ENCODE data around the gene TTC9.

The TTC9 gene

GRCh38 chr14:70716958-70717357, 75.2 kb downstream of the TTC9 start:
- H3K27ac ChIP-seq (ENCODE audit: low read depth, low read length, severe bottlenecking): no peak overlapping the region
- H3K4me3 ChIP-seq (ENCODE audit: extremely low read depth, insufficient read depth, low read length, poor library complexity, severe bottlenecking): no peak overlapping the region
- peaks cover 3% of the 10 kb centered on the region for H3K4me1 ChIP-seq (ENCODE audit: control insufficient read depth, insufficient read depth, low read length, poor library complexity, severe bottlenecking)
- WGBS, 2 experiments (ENCODE audit: insufficient coverage in 2 of 2): no CpG with 5 or more reads among the region's 1 CpG
- H3K36me3 ChIP-seq (ENCODE audit: control insufficient read depth, insufficient read depth, low read length): no peaks in the 10 kb centered on the region
- no peaks in the 10 kb centered on the region for H3K9me3 ChIP-seq (ENCODE audit: control insufficient read depth, low read length)

- H3K9me3 ChIP-seq (ENCODE audit: control insufficient read depth, low read length): no peaks in the 10 kb centered on the region
- H3K4me3 ChIP-seq (ENCODE audit: extremely low read depth, insufficient read depth, low read length, poor library complexity, severe bottlenecking): no peak overlapping the region
- H3K27ac ChIP-seq (ENCODE audit: low read depth, low read length, severe bottlenecking): no peak overlapping the region
- no peaks in the 10 kb centered on the region for H3K4me1 ChIP-seq (ENCODE audit: control insufficient read depth, insufficient read depth, low read length, poor library complexity, severe bottlenecking)
- 83 to 93% methylated on average over 3 to 6 of the region's 8 CpGs for WGBS, 2 experiments (ENCODE audit: insufficient coverage in 2 of 2)
- no peaks in the 10 kb centered on the region for H3K36me3 ChIP-seq (ENCODE audit: control insufficient read depth, insufficient read depth, low read length)
Measured at GRCh38 chr14:70718383-70719118, 76.8 kb downstream of the TTC9 start.

- no peak overlapping the region for H3K4me3 ChIP-seq (ENCODE audit: extremely low read depth, insufficient read depth, low read length, poor library complexity, severe bottlenecking)
- H3K9me3 ChIP-seq (ENCODE audit: control insufficient read depth, low read length): no peaks in the 10 kb centered on the region
- H3K4me1 ChIP-seq (ENCODE audit: control insufficient read depth, insufficient read depth, low read length, poor library complexity, severe bottlenecking): no peaks in the 10 kb centered on the region
- H3K36me3 ChIP-seq (ENCODE audit: control insufficient read depth, insufficient read depth, low read length): no peaks in the 10 kb centered on the region
- H3K27ac ChIP-seq (ENCODE audit: low read depth, low read length, severe bottlenecking): no peak overlapping the region
- 83 to 90% methylated on average over 1 to 2 of the region's 2 CpGs for WGBS, 2 experiments (ENCODE audit: insufficient coverage in 2 of 2)
Measured at GRCh38 chr14:70721542-70721941, 79.8 kb downstream of the TTC9 start.

GRCh38 chr14:70722418-70722817, 80.7 kb downstream of the TTC9 start:
- Histone ChIP-seq H3K4me3 (ENCODE audit: extremely low read depth, insufficient read depth, low read length, poor library complexity, severe bottlenecking) (no peak overlapping the region), H3K36me3 (ENCODE audit: control insufficient read depth, insufficient read depth, low read length) (no peaks in the 10 kb centered on the region), H3K9me3 (ENCODE audit: control insufficient read depth, low read length) (no peaks in the 10 kb centered on the region), H3K27ac (ENCODE audit: low read depth, low read length, severe bottlenecking) (no peak overlapping the region), H3K4me1 (ENCODE audit: control insufficient read depth, insufficient read depth, low read length, poor library complexity, severe bottlenecking) (no peaks in the 10 kb centered on the region)
- WGBS, 2 experiments (ENCODE audit: insufficient coverage in 2 of 2): 90 to 100% methylated on average over 1 to 2 of the region's 3 CpGs

- H3K36me3 ChIP-seq (ENCODE audit: control insufficient read depth, insufficient read depth, low read length): no peaks in the 10 kb centered on the region
- H3K9me3 ChIP-seq (ENCODE audit: control insufficient read depth, low read length): no peaks in the 10 kb centered on the region
- H3K4me3 ChIP-seq (ENCODE audit: extremely low read depth, insufficient read depth, low read length, poor library complexity, severe bottlenecking): no peak overlapping the region
- WGBS, 2 experiments (ENCODE audit: insufficient coverage in 2 of 2): 93 to 99% methylated on average over 4 to 5 of the region's 5 CpGs
- H3K4me1 ChIP-seq (ENCODE audit: control insufficient read depth, insufficient read depth, low read length, poor library complexity, severe bottlenecking): no peaks in the 10 kb centered on the region
- no peak overlapping the region for H3K27ac ChIP-seq (ENCODE audit: low read depth, low read length, severe bottlenecking)
Measured at GRCh38 chr14:70723276-70723675, 81.6 kb downstream of the TTC9 start.

- no peak overlapping the region for H3K27ac ChIP-seq (ENCODE audit: low read depth, low read length, severe bottlenecking)
- no peaks in the 10 kb centered on the region for H3K4me1 ChIP-seq (ENCODE audit: control insufficient read depth, insufficient read depth, low read length, poor library complexity, severe bottlenecking)
- no peak overlapping the region for H3K4me3 ChIP-seq (ENCODE audit: extremely low read depth, insufficient read depth, low read length, poor library complexity, severe bottlenecking)
- no peaks in the 10 kb centered on the region for H3K9me3 ChIP-seq (ENCODE audit: control insufficient read depth, low read length)
- WGBS, 2 experiments (ENCODE audit: insufficient coverage in 2 of 2): 17% methylated on average over 1 of the region's 3 CpGs; no CpG with 5 or more reads in 1 of the 2 experiments
- H3K36me3 ChIP-seq (ENCODE audit: control insufficient read depth, insufficient read depth, low read length): no peaks in the 10 kb centered on the region
Measured at GRCh38 chr14:70724110-70724509, 82.4 kb downstream of the TTC9 start.

- peaks cover 5% of the 10 kb centered on the region for H3K36me3 ChIP-seq (ENCODE audit: control insufficient read depth, insufficient read depth, low read length)
- H3K27ac ChIP-seq (ENCODE audit: low read depth, low read length, severe bottlenecking): no peak overlapping the region
- WGBS, 2 experiments (ENCODE audit: insufficient coverage in 2 of 2): 93 to 94% methylated on average over 5 of the region's 6 CpGs
- no peaks in the 10 kb centered on the region for H3K4me1 ChIP-seq (ENCODE audit: control insufficient read depth, insufficient read depth, low read length, poor library complexity, severe bottlenecking)
- no peaks in the 10 kb centered on the region for H3K9me3 ChIP-seq (ENCODE audit: control insufficient read depth, low read length)
- no peak overlapping the region for H3K4me3 ChIP-seq (ENCODE audit: extremely low read depth, insufficient read depth, low read length, poor library complexity, severe bottlenecking)
Measured at GRCh38 chr14:70724944-70725343, 83.2 kb downstream of the TTC9 start.
